ENCODE data around the gene SLC25A41. TPM values are rescaled to one million over a fixed set of nuclear protein-coding genes. Genes with fewer than 3 reads are reported as not detected.

Gene SLC25A41
- total and polyA plus RNA-seq, 2 of the 13 experiments (the other 11 are each of a cell fraction or from before 2014, with no cell fraction given): 0.33 to 0.95 TPM

- TF ChIP-seq PAF1 (CRISPR knock-in tag; IDR thresholded peaks at IDR 0.05): no peak
- TF ChIP-seq HDAC2 (CRISPR knock-in tag; IDR thresholded peaks at IDR 0.05): peak; percentile 62
- TF ChIP-seq ZSCAN22 (CRISPR knock-in tag; IDR thresholded peaks at IDR 0.05): no peak
- TF ChIP-seq SALL1 (CRISPR knock-in tag; IDR thresholded peaks at IDR 0.05): no peak
- no peak for TF ChIP-seq ZBTB49 (CRISPR knock-in tag; IDR thresholded peaks at IDR 0.05; ENCODE audit: borderline replicate concordance)
- TF ChIP-seq ZNF563 (CRISPR knock-in tag; IDR thresholded peaks at IDR 0.05): 0 out of 2 replicates have a peak, but pooled peaks have one; percentile 26
- peak; percentile 44 for TF ChIP-seq TEAD3 (CRISPR knock-in tag; optimal IDR thresholded peaks at IDR 0.05; ENCODE audit: borderline replicate concordance)
- no peak for TF ChIP-seq ZNF839 (CRISPR knock-in tag; IDR thresholded peaks at IDR 0.05; ENCODE audit: borderline replicate concordance)
- 0 out of 2 replicates have a peak, but pooled peaks have one; percentile 56 for TF ChIP-seq ZNF441 (CRISPR knock-in tag; IDR thresholded peaks at IDR 0.05; ENCODE audit: borderline replicate concordance)
- peak; percentile 44; the same call in 1 of the 2 replicates for TF ChIP-seq ZNF724P (CRISPR knock-in tag; IDR thresholded peaks at IDR 0.05; ENCODE audit: borderline replicate concordance)
- TF ChIP-seq, protein P1, sequence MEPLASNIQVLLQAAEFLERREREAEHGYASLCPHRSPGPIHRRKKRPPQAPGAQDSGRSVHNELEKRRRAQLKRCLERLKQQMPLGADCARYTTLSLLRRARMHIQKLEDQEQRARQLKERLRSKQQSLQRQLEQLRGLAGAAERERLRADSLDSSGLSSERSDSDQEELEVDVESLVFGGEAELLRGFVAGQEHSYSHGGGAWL (CRISPR knock-in tag; IDR thresholded peaks at IDR 0.05): no peak
- TF ChIP-seq FOXO4 (CRISPR knock-in tag; conservative IDR thresholded peaks at IDR 0.05): no peak
- TF ChIP-seq ZNF282 (IDR thresholded peaks at IDR 0.05; ENCODE audit: partially characterized antibody): no peak
- TF ChIP-seq HOXA3 (CRISPR knock-in tag; IDR thresholded peaks at IDR 0.05): peak; percentile 40; the same call in 1 of the 2 replicates
- TF ChIP-seq, protein P2, sequence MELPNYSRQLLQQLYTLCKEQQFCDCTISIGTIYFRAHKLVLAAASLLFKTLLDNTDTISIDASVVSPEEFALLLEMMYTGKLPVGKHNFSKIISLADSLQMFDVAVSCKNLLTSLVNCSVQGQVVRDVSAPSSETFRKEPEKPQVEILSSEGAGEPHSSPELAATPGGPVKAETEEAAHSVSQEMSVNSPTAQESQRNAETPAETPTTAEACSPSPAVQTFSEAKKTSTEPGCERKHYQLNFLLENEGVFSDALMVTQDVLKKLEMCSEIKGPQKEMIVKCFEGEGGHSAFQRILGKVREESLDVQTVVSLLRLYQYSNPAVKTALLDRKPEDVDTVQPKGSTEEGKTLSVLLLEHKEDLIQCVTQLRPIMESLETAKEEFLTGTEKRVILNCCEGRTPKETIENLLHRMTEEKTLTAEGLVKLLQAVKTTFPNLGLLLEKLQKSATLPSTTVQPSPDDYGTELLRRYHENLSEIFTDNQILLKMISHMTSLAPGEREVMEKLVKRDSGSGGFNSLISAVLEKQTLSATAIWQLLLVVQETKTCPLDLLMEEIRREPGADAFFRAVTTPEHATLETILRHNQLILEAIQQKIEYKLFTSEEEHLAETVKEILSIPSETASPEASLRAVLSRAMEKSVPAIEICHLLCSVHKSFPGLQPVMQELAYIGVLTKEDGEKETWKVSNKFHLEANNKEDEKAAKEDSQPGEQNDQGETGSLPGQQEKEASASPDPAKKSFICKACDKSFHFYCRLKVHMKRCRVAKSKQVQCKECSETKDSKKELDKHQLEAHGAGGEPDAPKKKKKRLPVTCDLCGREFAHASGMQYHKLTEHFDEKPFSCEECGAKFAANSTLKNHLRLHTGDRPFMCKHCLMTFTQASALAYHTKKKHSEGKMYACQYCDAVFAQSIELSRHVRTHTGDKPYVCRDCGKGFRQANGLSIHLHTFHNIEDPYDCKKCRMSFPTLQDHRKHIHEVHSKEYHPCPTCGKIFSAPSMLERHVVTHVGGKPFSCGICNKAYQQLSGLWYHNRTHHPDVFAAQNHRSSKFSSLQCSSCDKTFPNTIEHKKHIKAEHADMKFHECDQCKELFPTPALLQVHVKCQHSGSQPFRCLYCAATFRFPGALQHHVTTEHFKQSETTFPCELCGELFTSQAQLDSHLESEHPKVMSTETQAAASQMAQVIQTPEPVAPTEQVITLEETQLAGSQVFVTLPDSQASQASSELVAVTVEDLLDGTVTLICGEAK (IDR thresholded peaks at IDR 0.05): no peak
- TF ChIP-seq, protein P2 (CRISPR knock-in tag; IDR thresholded peaks at IDR 0.05): 0 out of 2 replicates have a peak, but pooled peaks have one; percentile 16
Measured at GRCh38 chr19:6402837-6403608, 30.5 kb downstream of the SLC25A41 start (continued).

Data from HepG2 (cell line).